Activated CD8-positive, alpha-beta memory T cell treated with anti-CD3 and anti-CD28 coated beads, Interleukin-2, amount 50 U/mL, for 1 hour (primary cell): ENCODE measurements around the gene UBE4B.

Experiments used
- DNase-seq: peaks from one replicate; pipeline ENCODE4 v3.0.0-alpha.2; 2020; ENCODE audit errors: extremely low read depth

UBE4B gene

GRCh38 chr1:10033359-10033845, 644 bp downstream of the UBE4B start:
- DNase-seq = no peak

- DNase-seq = no peak
These were observed 10.0 kb downstream of the UBE4B start for GRCh38 chr1:10042746-10043145.

GRCh38 chr1:10045480-10046355, 13.0 kb downstream of the UBE4B start:
- DNase-seq = no peak

- no peak for DNase-seq
These were observed 13.8 kb downstream of the UBE4B start for GRCh38 chr1:10046356-10047085.

- no peak for DNase-seq
These were observed 15.8 kb downstream of the UBE4B start for GRCh38 chr1:10048601-10049000.

- DNase-seq = no peak
These were observed 17.9 kb downstream of the UBE4B start for GRCh38 chr1:10050611-10051010.

- no peak for DNase-seq
These were observed 18.9 kb downstream of the UBE4B start for GRCh38 chr1:10051656-10052055.

GRCh38 chr1:10052347-10052746, 19.6 kb downstream of the UBE4B start:
- DNase-seq = no peak

- DNase-seq = no peak
These were observed 21.7 kb downstream of the UBE4B start for GRCh38 chr1:10054465-10054864.

GRCh38 chr1:10056599-10056987, 23.8 kb downstream of the UBE4B start:
- no peak for DNase-seq

- no peak for DNase-seq
These were observed 24.6 kb downstream of the UBE4B start for GRCh38 chr1:10057343-10057742.

GRCh38 chr1:10057796-10058195, 25.0 kb downstream of the UBE4B start:
- no peak for DNase-seq

GRCh38 chr1:10059342-10059718, 26.6 kb downstream of the UBE4B start:
- DNase-seq = no peak

- DNase-seq = no peak
These were observed 27.7 kb downstream of the UBE4B start for GRCh38 chr1:10060311-10061100.

- DNase-seq = no peak
These were observed 28.5 kb downstream of the UBE4B start for GRCh38 chr1:10061276-10061675.

GRCh38 chr1:10063878-10064277, 31.1 kb downstream of the UBE4B start:
- no peak for DNase-seq

GRCh38 chr1:10064416-10065343, 31.9 kb downstream of the UBE4B start:
- no peak for DNase-seq

GRCh38 chr1:10065344-10065685, 32.6 kb downstream of the UBE4B start:
- no peak for DNase-seq

GRCh38 chr1:10065760-10066159, 33.0 kb downstream of the UBE4B start:
- DNase-seq = no peak

GRCh38 chr1:10068605-10069294, 36.0 kb downstream of the UBE4B start:
- DNase-seq = no peak

GRCh38 chr1:10070206-10070605, 37.4 kb downstream of the UBE4B start:
- DNase-seq = no peak
